Measurements from ENCODE around the gene C1orf116.
A peak's percentile ranks its signal among the peaks of the same experiment; 100 is the strongest.

Gene C1orf116

GRCh38 chr1:207032528-207033017, at the start of gene C1orf116:
Gene C1orf116 (minus strand): TSS chr1:207032756. CDS start chr1:207027598, 5,158 bp downstream.
- DNase-seq: no peak

DNA sequence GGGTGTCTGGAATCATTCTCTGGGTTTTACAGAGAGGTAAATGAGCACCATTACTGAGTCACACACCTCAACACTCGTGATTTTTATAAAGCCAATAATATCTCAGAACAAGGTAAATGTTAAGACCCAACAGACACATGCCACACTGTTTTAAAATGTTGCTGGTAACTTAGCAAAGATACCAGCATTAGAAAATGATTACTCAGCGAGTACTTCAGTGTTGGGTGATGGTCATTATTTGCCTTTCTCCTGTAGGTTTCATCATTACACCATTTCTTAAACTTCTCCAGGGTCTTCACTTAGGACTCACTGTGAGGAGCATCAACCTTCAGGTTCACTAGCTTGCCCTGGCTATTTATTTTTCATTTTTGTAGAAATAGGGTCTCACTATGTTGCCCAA, 49.2 kb upstream of the C1orf116 start:
- no peak for DNase-seq

GRCh38 chr1:207081088-207081487, 48.5 kb upstream of the C1orf116 start:
- no peak for DNase-seq

- no peak for DNase-seq
Measured at GRCh38 chr1:207079706-207080241, 47.2 kb upstream of the C1orf116 start.

GRCh38 chr1:207078578-207079132, 46.1 kb upstream of the C1orf116 start:
- no peak for DNase-seq

- peak; percentile 81 for DNase-seq
Measured at GRCh38 chr1:207077470-207078377, 45.2 kb upstream of the C1orf116 start.

- no peak for DNase-seq
Measured at GRCh38 chr1:207077012-207077411, 44.5 kb upstream of the C1orf116 start.

DNA sequence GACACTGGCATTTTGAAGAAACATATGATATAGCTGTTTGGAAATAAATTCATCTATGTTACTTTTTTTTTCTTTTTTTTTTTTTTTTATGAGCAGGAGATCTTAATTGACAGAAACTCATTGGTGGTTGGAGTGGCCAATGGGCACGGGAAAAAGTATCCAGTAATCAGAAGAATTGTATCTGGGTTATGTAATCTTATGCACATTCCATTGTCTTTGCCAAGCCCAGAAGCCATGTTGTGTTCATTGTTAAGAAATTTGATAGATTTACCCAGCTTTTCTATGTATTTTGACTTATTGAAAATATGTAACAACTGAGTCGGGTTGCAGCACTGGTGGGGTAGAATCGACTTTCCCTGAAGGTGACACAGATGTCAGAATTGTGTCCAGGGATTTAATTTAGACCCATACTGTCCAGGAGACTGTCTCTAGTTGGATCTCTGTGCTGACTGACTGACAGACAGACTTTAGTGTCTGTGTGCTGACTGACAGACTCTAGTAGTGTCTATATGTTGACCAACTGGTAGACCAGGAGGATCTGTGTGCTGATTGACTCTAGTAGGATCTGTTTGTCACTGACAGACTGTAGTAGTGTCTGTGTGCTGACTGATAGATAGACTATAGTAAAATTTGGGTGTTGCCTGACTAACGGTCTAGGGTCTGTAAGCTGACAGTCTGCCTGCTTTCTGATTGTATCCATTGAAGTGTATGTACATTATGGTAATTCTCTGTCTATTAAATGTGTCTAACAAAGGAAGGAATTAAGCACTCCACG, 43.8 kb upstream of the C1orf116 start:
- DNase-seq: no peak

GRCh38 chr1:207073906-207074820, 41.6 kb upstream of the C1orf116 start:
- no peak for DNase-seq

- no peak for DNase-seq
Measured at GRCh38 chr1:207072233-207072632, 39.7 kb upstream of the C1orf116 start.

- DNase-seq: no peak
Measured at GRCh38 chr1:207071426-207071825, 38.9 kb upstream of the C1orf116 start.

- DNase-seq: no peak
Measured at GRCh38 chr1:207070811-207071210, 38.3 kb upstream of the C1orf116 start.

DNA sequence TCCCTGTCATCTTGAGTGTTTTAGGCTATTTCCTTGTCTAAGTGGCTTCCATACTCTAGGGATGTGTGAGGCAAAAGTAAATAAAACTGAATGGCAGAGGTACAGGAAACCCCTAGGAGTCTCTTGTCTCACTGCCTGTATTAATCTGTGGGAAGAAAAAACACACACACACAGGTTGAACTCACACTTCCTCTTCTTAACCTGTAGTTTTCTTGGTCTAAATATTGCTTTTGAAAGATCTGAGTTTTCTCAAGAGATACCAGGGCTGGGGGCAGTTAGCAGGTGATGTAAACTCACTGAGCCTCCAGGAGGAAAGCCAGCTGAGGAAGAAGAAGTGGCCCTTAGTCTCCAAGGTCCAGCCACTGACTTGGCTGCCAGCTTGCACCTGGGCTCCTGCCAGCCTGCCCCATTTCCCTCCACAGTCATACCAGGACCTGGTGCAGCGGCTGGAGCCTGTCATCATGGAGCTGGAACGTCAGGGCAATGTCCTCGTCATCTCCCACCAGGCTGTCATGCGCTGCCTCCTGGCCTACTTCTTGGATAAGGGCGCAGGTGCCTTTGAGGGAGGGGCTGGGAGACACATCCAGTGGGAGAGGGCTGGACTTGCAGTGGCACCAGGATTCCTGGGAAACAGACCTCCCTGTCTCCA, 37.4 kb upstream of the C1orf116 start:
- no peak for DNase-seq

GRCh38 chr1:207069061-207069460, 36.5 kb upstream of the C1orf116 start:
- peak; percentile 39 for DNase-seq

- DNase-seq: no peak
Measured at GRCh38 chr1:207067665-207068064, 35.1 kb upstream of the C1orf116 start.

DNA sequence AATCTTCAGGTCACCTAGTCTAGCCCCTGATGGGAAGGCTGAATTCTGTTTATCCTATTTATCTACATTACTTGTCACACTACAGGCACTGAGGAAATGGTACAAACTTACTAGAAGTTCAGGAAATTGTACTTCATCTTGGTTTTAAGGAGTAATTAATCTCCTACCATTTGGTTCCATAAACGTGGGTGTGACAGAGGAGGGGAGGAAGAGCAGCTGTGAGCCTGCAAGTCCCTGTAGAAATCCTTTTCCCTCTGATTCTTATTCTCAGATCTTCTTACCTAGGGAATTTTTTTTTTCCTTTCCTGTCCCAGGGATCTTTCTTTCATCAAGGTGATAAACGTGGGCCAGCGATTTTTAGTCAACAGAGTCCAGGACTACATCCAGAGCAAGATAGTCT, 34.6 kb upstream of the C1orf116 start:
- DNase-seq: no peak

- DNase-seq: no peak
Measured at GRCh38 chr1:207064561-207064960, 32.0 kb upstream of the C1orf116 start.

GRCh38 chr1:207063014-207063413, 30.5 kb upstream of the C1orf116 start:
- no peak for DNase-seq

DNA sequence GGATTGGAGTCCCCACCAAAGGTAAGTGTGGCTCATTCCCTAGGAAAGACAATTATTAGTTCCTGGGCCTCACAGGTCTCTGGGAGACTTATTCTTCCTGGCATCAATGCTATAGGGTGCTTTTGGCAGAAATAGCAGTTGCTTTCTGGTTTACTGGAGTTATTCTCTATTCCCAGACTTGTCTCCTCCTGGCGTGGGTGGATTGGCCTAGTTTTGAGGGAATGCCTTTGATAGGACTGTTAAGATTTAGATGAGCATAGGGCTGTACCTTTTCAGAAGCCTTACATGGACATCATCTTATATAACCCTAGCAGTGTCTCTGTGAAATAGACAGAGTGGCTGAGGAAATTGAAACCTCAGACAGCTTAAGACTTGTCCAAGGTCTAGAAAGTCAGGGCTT, 29.5 kb upstream of the C1orf116 start:
- DNase-seq: no peak

- no peak for DNase-seq
Measured at GRCh38 chr1:207060596-207060995, 28.0 kb upstream of the C1orf116 start.

DNA sequence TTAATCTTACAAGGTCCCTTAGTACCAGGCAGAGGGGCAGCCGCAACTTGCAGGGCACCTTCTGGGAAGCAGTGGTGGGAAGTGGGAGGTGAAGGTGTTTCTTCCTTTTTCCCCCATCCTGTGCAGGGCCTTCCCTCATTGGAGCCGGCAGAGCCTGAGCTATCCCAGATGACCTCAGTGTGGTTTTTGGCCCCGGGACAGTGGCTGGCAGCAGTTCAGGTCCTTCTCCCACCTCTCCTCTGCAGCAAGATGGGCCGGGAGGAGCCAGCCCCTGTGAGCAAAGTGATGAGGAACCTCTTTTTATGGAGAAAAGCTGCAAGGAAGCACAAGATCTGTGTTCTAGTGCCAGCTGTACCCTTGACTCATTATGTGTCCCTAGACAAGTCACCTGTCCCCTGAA, 27.3 kb upstream of the C1orf116 start:
- no peak for DNase-seq

Measured in inflammatory macrophage treated with lipopolysaccharide for 4 hours (primary cell).